Measurements from ENCODE around the gene CFAP119.

DNA sequence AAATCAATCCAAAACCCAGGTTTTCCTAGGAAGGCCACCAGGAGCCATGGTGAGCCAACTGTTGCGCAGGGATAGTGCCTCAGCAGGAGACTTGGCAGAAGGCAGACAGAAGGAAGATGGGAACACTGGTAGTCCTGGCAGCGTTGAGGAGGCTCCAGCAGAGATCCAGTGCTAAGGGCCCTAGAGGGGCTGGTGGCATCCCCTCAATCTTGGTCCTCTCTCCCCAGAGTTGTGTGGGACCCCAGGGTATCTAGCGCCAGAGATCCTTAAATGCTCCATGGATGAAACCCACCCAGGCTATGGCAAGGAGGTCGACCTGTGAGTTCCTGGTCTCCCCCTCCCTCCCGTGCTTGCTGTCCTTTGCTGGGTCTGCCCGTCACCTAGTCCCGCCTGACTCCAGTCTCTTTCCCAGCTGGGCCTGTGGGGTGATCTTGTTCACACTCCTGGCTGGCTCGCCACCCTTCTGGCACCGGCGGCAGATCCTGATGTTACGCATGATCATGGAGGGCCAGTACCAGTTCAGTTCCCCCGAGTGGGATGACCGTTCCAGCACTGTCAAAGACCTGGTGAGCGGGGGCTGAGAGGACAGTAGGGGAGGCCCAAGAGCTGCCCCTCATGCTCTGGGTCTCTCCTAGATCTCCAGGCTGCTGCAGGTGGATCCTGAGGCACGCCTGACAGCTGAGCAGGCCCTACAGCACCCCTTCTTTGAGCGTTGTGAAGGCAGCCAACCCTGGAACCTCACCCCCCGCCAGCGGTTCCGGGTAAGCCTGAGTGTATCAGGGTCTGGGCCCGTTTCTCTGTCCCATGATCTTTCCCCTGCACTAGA lies 5.7 kb downstream of the CFAP119 start:
- TF ChIP-seq, protein P1, sequence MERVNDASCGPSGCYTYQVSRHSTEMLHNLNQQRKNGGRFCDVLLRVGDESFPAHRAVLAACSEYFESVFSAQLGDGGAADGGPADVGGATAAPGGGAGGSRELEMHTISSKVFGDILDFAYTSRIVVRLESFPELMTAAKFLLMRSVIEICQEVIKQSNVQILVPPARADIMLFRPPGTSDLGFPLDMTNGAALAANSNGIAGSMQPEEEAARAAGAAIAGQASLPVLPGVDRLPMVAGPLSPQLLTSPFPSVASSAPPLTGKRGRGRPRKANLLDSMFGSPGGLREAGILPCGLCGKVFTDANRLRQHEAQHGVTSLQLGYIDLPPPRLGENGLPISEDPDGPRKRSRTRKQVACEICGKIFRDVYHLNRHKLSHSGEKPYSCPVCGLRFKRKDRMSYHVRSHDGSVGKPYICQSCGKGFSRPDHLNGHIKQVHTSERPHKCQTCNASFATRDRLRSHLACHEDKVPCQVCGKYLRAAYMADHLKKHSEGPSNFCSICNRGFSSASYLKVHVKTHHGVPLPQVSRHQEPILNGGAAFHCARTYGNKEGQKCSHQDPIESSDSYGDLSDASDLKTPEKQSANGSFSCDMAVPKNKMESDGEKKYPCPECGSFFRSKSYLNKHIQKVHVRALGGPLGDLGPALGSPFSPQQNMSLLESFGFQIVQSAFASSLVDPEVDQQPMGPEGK (CRISPR knock-in tag; IDR thresholded peaks at IDR 0.05; ENCODE audit: borderline replicate concordance) = no peak
- TF ChIP-seq ZNF8 (CRISPR knock-in tag; IDR thresholded peaks at IDR 0.05) = no peak

Data from SK-N-SH treated with all-trans-retinoic acid at 6 μM for 48 hours (cell line).